HEK293T (cell line): ENCODE measurements around the gene GNL3L.
"Not testable (repeated sequence)": the region's sequence is repeated elsewhere in the genome, so short reads cannot be mapped to it uniquely, and the experiment has no call there.

Source experiments
- CTCF ChIA-PET: fragments of 350-600 bp; formaldehyde crosslinking; extraction: SDS; loops from one replicate; lab custom pipeline; 2021; ENCODE audit warnings: antibody characterized with exemption, inconsistent platforms; lab: Yijun Ruan, JAX
- POLR2A ChIA-PET: fragments of 350-600 bp; formaldehyde crosslinking; extraction: SDS; loops from one replicate; lab custom pipeline; 2020; ENCODE audit warnings: antibody characterized with exemption, inconsistent platforms; lab: Yijun Ruan, JAX
- DNase-seq: peaks from one replicate; pipeline ENCODE4 v3.0.0; 2012; ENCODE audit warnings: mixed read lengths; ENCODE audit errors: extremely low spot score
- ARNT ChIP-seq: fragments of 450-650 bp; IDR thresholded peaks from 2 replicates; pipeline ENCODE4 v1.6.1; 2017; ENCODE audit warnings: mild to moderate bottlenecking
- BHLHE40 ChIP-seq: fragments of 450-650 bp; IDR thresholded peaks from 2 replicates; pipeline ENCODE4 v1.6.1; 2016; ENCODE audit warnings: mild to moderate bottlenecking, moderate library complexity, borderline replicate concordance
- CTBP1 ChIP-seq: fragments of 450-650 bp; IDR thresholded peaks from 2 replicates; pipeline ENCODE4 v1.6.1; 2016; ENCODE audit warnings: borderline replicate concordance
- ELF4 ChIP-seq: fragments of 450-650 bp; IDR thresholded peaks from 2 replicates; pipeline ENCODE4 v1.6.1; 2017; ENCODE audit warnings: antibody characterized with exemption
- FOXA1 ChIP-seq: fragments of 450-650 bp; IDR thresholded peaks from 2 replicates; pipeline ENCODE4 v1.6.1; 2016; ENCODE audit warnings: mild to moderate bottlenecking
- FOXK2 ChIP-seq: fragments of 450-650 bp; IDR thresholded peaks from 2 replicates; pipeline ENCODE4 v1.6.1; 2016; ENCODE audit warnings: mild to moderate bottlenecking
- FOXM1 ChIP-seq: fragments of 450-650 bp; IDR thresholded peaks from 2 replicates; pipeline ENCODE4 v1.6.1; 2017; ENCODE audit warnings: mild to moderate bottlenecking, borderline replicate concordance
- HDGF ChIP-seq: fragments of 450-650 bp; IDR thresholded peaks from 2 replicates; pipeline ENCODE4 v1.6.1; 2017; ENCODE audit warnings: antibody characterized with exemption, borderline replicate concordance
- L3MBTL2 ChIP-seq: fragments of 450-650 bp; conservative IDR thresholded peaks from 2 replicates; pipeline ENCODE4 v1.6.1; 2016; ENCODE audit warnings: mild to moderate bottlenecking
- LEF1 ChIP-seq: fragments of 450-650 bp; IDR thresholded peaks from 2 replicates; pipeline ENCODE4 v1.6.1; 2017; ENCODE audit warnings: mild to moderate bottlenecking, borderline replicate concordance
- NFRKB ChIP-seq: fragments of 450-650 bp; IDR thresholded peaks from 2 replicates; pipeline ENCODE4 v1.6.1; 2016; ENCODE audit warnings: mild to moderate bottlenecking, moderate library complexity
- PKNOX1 ChIP-seq: fragments of 450-650 bp; IDR thresholded peaks from 2 replicates; pipeline ENCODE4 v1.6.1; 2016
- SP1 ChIP-seq: fragments of 450-650 bp; IDR thresholded peaks from 2 replicates; pipeline ENCODE4 v1.6.1; 2017
- SUZ12 ChIP-seq: fragments of 450-650 bp; IDR thresholded peaks from 2 replicates; pipeline ENCODE4 v1.6.1; 2016; ENCODE audit warnings: mild to moderate bottlenecking
- TARDBP ChIP-seq: fragments of 450-650 bp; IDR thresholded peaks from 2 replicates; pipeline ENCODE4 v1.6.1; 2016
- ZNF384 ChIP-seq: fragments of 450-650 bp; IDR thresholded peaks from 2 replicates; pipeline ENCODE4 v1.6.1; 2016

GNL3L gene

GRCh38 chrX:54560411-54560810, 30.4 kb downstream of the GNL3L start:
- no peak for TF ChIP-seq LEF1
- no peak for TF ChIP-seq HDGF
- no peak for TF ChIP-seq CTBP1
- no peak for TF ChIP-seq ZNF384
- no peak for TF ChIP-seq SUZ12
- TF ChIP-seq TARDBP, result no peak
- no peak for TF ChIP-seq FOXA1
- ChIA-PET POLR2A (no interaction called here), CTCF (no interaction called here)
- DNase-seq, result no peak

DNA sequence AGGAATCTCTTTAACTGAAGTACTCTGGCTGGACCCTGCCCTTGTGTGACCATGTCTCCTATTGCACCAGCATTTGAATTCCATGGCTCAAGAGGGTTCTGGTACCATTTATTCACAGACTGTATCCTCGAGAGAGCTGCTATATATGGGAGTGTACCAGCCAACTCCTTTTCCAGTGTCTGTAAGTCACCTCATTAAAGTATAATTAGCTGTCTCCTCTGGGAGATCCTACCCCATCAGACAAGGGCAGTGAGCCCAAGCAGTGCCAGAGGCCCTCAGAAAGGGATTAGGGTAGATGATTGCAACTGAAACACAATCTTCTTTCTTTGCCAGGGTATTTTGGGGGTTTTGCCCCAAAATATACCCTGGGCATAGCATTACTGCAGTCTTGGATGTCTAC, 31.6 kb downstream of the GNL3L start:
- ChIA-PET CTCF (no interaction called here), POLR2A (no interaction called here)
- DNase-seq, result no peak
- TF ChIP-seq FOXM1, result no peak
- TF ChIP-seq L3MBTL2, result no peak
- no peak for TF ChIP-seq ELF4
- TF ChIP-seq CTBP1, result no peak
- no peak for TF ChIP-seq LEF1
- TF ChIP-seq HDGF, result no peak
- TF ChIP-seq SUZ12, result no peak
- TF ChIP-seq NFRKB, result no peak
- no peak for TF ChIP-seq TARDBP
- TF ChIP-seq BHLHE40, result no peak
- TF ChIP-seq ARNT, result no peak
- no peak for TF ChIP-seq PKNOX1
- TF ChIP-seq FOXA1, result no peak
- TF ChIP-seq FOXK2, result no peak
- no peak for TF ChIP-seq ZNF384
- no peak for TF ChIP-seq SP1

- TF ChIP-seq LEF1 (no peak), FOXA1 (no peak), ARNT (no peak), ELF4 (no peak), SUZ12 (no peak), FOXM1 (no peak), TARDBP (no peak), FOXK2 (no peak), CTBP1 (no peak), PKNOX1 (no peak), L3MBTL2 (no peak)
- CTCF ChIA-PET, result no interaction called here
- DNase-seq, result no peak
- POLR2A ChIA-PET, result no interaction called here
These were observed 34.9 kb downstream of the GNL3L start for GRCh38 chrX:54564936-54565335.

- POLR2A ChIA-PET, result no interaction called here
- TF ChIP-seq SUZ12 (no peak), FOXK2 (no peak), CTBP1 (no peak), ZNF384 (no peak), ELF4 (no peak), NFRKB (no peak), BHLHE40 (no peak), SP1 (no peak), TARDBP (no peak), FOXM1 (no peak)
- CTCF ChIA-PET, result no interaction called here
- no peak for DNase-seq
These were observed 40.3 kb downstream of the GNL3L start for GRCh38 chrX:54570332-54570731.

- DNase-seq, CTCF ChIA-PET, POLR2A ChIA-PET: not testable (repeated sequence)
These were observed 42.6 kb downstream of the GNL3L start for GRCh38 chrX:54572641-54573040.

DNA sequence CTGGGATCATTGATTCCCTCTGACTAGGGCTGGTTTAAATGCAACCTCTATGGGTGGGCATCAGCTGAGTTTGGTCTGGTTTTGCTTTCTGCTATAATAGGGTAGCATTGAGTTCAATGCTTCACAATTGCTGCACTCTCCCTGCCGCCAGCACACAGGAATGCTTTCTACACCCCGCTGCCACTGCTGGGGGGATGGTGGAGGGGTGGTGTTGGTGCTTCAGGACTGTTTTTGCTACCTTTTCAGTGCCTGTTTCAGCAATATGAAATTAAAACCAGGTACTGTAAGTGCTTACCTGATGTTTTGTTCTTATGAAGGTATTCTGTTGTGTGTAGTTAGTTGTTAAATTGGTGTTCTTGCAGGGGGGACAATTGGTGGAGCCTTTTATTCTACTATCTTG, 67.7 kb downstream of the GNL3L start:
- CTCF ChIA-PET, result no interaction called here
- POLR2A ChIA-PET, result no interaction called here
- no peak for DNase-seq
- TF ChIP-seq HDGF (no peak), PKNOX1 (no peak), SUZ12 (no peak), BHLHE40 (no peak), L3MBTL2 (no peak), ARNT (no peak), TARDBP (no peak), ELF4 (no peak), SP1 (no peak), FOXM1 (no peak)

GRCh38 chrX:54602563-54602962, 72.5 kb downstream of the GNL3L start:
- ChIA-PET POLR2A (no interaction called here), CTCF (no interaction called here)
- no peak for DNase-seq
- TF ChIP-seq ARNT (no peak), TARDBP (no peak), LEF1 (no peak), FOXA1 (no peak), ZNF384 (no peak), FOXM1 (no peak), ELF4 (no peak), SP1 (no peak), FOXK2 (no peak), CTBP1 (no peak), NFRKB (no peak), PKNOX1 (no peak)
